ENCODE results near the gene TMEM63A. TPM values are rescaled to one million over a fixed set of nuclear protein-coding genes. Genes with fewer than 3 reads are reported as not detected.

The TMEM63A gene
- total RNA-seq, 1 experiment from 2014 or later, result 47.5 TPM

- DNase-seq (no peak), ATAC-seq (no peak)
- CTCF ChIA-PET, result no interaction called here
- no peaks in the 10 kb centered on the region for H3F3A ChIP-seq (ENCODE audit: low read length, unreplicated experiment)
- POLR2A ChIA-PET (ENCODE audit: unreplicated experiment), result interaction anchor here (0.7 kb wide), 1 partner anchor 276 kb away, joined by 3 read pairs; no protein-coding TSS in a partner anchor
- H3K9me2 ChIP-seq (replicated peaks; ENCODE audit: low read length), result no peaks in the 10 kb centered on the region
- no peaks in the 10 kb centered on the region for H3K79me2 ChIP-seq (ENCODE audit: low read length)
- H4K20me1 ChIP-seq (ENCODE audit: low read length), result no peaks in the 10 kb centered on the region
- no peak overlapping the region for H3K4me2 ChIP-seq (ENCODE audit: low read length)
- H3K4me3 ChIP-seq (ENCODE audit: low read length), result no peak overlapping the region
- intact Hi-C loops (cut with micrococcal nuclease), result loop anchor here (5.0 kb wide), 1 partner anchor 130 kb away; no protein-coding TSS in a partner anchor
- no peak overlapping the region for H3K27ac ChIP-seq (ENCODE audit: low read length)
- BruUV-seq (replicated peaks), result no TSS peak
- TF ChIP-seq, protein P1, sequence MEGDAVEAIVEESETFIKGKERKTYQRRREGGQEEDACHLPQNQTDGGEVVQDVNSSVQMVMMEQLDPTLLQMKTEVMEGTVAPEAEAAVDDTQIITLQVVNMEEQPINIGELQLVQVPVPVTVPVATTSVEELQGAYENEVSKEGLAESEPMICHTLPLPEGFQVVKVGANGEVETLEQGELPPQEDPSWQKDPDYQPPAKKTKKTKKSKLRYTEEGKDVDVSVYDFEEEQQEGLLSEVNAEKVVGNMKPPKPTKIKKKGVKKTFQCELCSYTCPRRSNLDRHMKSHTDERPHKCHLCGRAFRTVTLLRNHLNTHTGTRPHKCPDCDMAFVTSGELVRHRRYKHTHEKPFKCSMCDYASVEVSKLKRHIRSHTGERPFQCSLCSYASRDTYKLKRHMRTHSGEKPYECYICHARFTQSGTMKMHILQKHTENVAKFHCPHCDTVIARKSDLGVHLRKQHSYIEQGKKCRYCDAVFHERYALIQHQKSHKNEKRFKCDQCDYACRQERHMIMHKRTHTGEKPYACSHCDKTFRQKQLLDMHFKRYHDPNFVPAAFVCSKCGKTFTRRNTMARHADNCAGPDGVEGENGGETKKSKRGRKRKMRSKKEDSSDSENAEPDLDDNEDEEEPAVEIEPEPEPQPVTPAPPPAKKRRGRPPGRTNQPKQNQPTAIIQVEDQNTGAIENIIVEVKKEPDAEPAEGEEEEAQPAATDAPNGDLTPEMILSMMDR (conservative IDR thresholded peaks at IDR 0.05; ENCODE audit: low read depth, low read length), result no peak
- no peak for TF ChIP-seq EZH2 (IDR thresholded peaks at IDR 0.05; ENCODE audit: low read length, unreplicated experiment)
- no peak for TF ChIP-seq EZH2phosphoT487 (IDR thresholded peaks at IDR 0.05; ENCODE audit: borderline replicate concordance, low read length)
- no peaks in the 10 kb centered on the region for H3K9me3 ChIP-seq (ENCODE audit: low read length)
- H3K9ac ChIP-seq (ENCODE audit: low read length), result no peak overlapping the region
- H3K27me3 ChIP-seq (ENCODE audit: low read length), result no peaks in the 10 kb centered on the region
- no peaks in the 10 kb centered on the region for H3K4me1 ChIP-seq (ENCODE audit: insufficient read depth, low read length)
- H2AFZ ChIP-seq (ENCODE audit: low read length), result no peak overlapping the region
- peaks cover 14% of the 10 kb centered on the region; the same call in 1 of the 2 replicates for H3K36me3 ChIP-seq (ENCODE audit: low read depth, low read length)
Observed at GRCh38 chr1:225847610-225848009, 34.6 kb downstream of the TMEM63A start.

GRCh38 chr1:225846331-225847310, 35.6 kb downstream of the TMEM63A start:
- TF ChIP-seq EZH2 (IDR thresholded peaks at IDR 0.05; ENCODE audit: low read length, unreplicated experiment) (no peak), EZH2phosphoT487 (IDR thresholded peaks at IDR 0.05; ENCODE audit: borderline replicate concordance, low read length) (no peak)
- TF ChIP-seq, protein P1 (conservative IDR thresholded peaks at IDR 0.05; ENCODE audit: low read depth, low read length), result no peak
- H3K27ac ChIP-seq (ENCODE audit: low read length), result no peak overlapping the region
- peaks cover 19% of the 10 kb centered on the region; the same call in 1 of the 2 replicates for H3K36me3 ChIP-seq (ENCODE audit: low read depth, low read length)
- CTCF ChIA-PET, result interaction anchor here (1.0 kb wide), 1 partner anchor 69 kb away, joined by 4 read pairs; the partner anchor contains the start of gene SRP9
- H3K9me3 ChIP-seq (ENCODE audit: low read length), result no peaks in the 10 kb centered on the region
- no peaks in the 10 kb centered on the region for H3K27me3 ChIP-seq (ENCODE audit: low read length)
- no peaks in the 10 kb centered on the region for H3K4me1 ChIP-seq (ENCODE audit: insufficient read depth, low read length)
- H4K20me1 ChIP-seq (ENCODE audit: low read length), result no peaks in the 10 kb centered on the region
- intact Hi-C loops (cut with micrococcal nuclease), result loop anchor here (1.0 to 5.0 kb wide), 3 partner anchors 69 to 292 kb away; partner anchors contain the start of gene SRP9
- DNase-seq, result no peak
- no peaks in the 10 kb centered on the region for H3F3A ChIP-seq (ENCODE audit: low read length, unreplicated experiment)
- POLR2A ChIA-PET (ENCODE audit: unreplicated experiment), result interaction anchor here (0.7 kb wide), 1 partner anchor 277 kb away, joined by 3 read pairs; no protein-coding TSS in a partner anchor
- no peak overlapping the region for H3K4me2 ChIP-seq (ENCODE audit: low read length)
- no peak overlapping the region for H3K9ac ChIP-seq (ENCODE audit: low read length)
- no peaks in the 10 kb centered on the region for H3K9me2 ChIP-seq (replicated peaks; ENCODE audit: low read length)
- no peak overlapping the region for H2AFZ ChIP-seq (ENCODE audit: low read length)
- TSS peak; percentile 6 for BruUV-seq (replicated peaks)
- peak; percentile 1; the same call in 1 of the 2 replicates for ATAC-seq
- H3K79me2 ChIP-seq (ENCODE audit: low read length), result no peaks in the 10 kb centered on the region
- no peak overlapping the region for H3K4me3 ChIP-seq (ENCODE audit: low read length)
